K562 (cell line): ENCODE data around the gene MCEE.
"Not testable (repeated sequence)": the region's sequence is repeated elsewhere in the genome, so short reads cannot be mapped to it uniquely, and the experiment has no call there.

Experiments
- ATF3 ChIP-seq, 2 experiments: fragments of 450-650 bp in 1 of 2; sonication (generic) in 1 of 2; formaldehyde crosslinking in 1 of 2; IDR thresholded peaks in 1 of 2; conservative IDR thresholded peaks in 1 of 2; 2 replicates each; pipeline versions ENCODE4 v1.6.1 to v1.8.1; 2016 to 2023; ENCODE audit warnings: mild to moderate bottlenecking in 2 of 2, moderate library complexity in 2 of 2, inconsistent platforms in 1 of 2, missing genetic modification reagents in 1 of 2
- CREB1 ChIP-seq, 2 experiments: sonication (generic) in 1 of 2; formaldehyde crosslinking in 1 of 2; IDR thresholded peaks; 2 replicates each; pipeline versions ENCODE4 v1.6.1 to v1.8.0; 2012 to 2022; ENCODE audit warnings: inconsistent platforms in 1 of 2, mild to moderate bottlenecking in 1 of 2, missing genetic modification reagents in 1 of 2, moderate library complexity in 1 of 2
- CTCF ChIP-seq, 3 experiments: IDR thresholded peaks in 2 of 3; conservative IDR thresholded peaks in 1 of 3; 2 replicates each; pipeline ENCODE4 v1.5.1; 2011 to 2012; ENCODE audit warnings: low read length in 3 of 3, mild to moderate bottlenecking in 3 of 3, control low read depth in 2 of 3, improper control_type of control experiment in 1 of 3, inconsistent platforms in 1 of 3, low read depth in 1 of 3, mixed read lengths in 1 of 3, moderate library complexity in 1 of 3; ENCODE audit not compliant: insufficient read depth in 2 of 3
- GMEB1 ChIP-seq: fragments of 250-450 bp; sonication (Bioruptor Pico); IDR thresholded peaks from 2 replicates; pipeline ENCODE4 v1.4.0; 2020; ENCODE audit warnings: mild to moderate bottlenecking
- HMGXB4 ChIP-seq: sonication (generic); formaldehyde crosslinking; IDR thresholded peaks from 2 replicates; pipeline ENCODE4 v1.8.1; 2023; ENCODE audit warnings: mild to moderate bottlenecking, missing genetic modification reagents
- ZFP91 ChIP-seq: sonication (generic); formaldehyde crosslinking; IDR thresholded peaks from 2 replicates; pipeline ENCODE4 v1.8.0; 2022; ENCODE audit warnings: mild to moderate bottlenecking, missing genetic modification reagents
- ZNF274 ChIP-seq: IDR thresholded peaks from 2 replicates; pipeline ENCODE4 v1.6.1; 2011; ENCODE audit warnings: low read depth, mild to moderate bottlenecking, low read length, moderate library complexity, borderline replicate concordance

GRCh38 chr2:71091808-71092207 lies 38.2 kb downstream of the MCEE start:
- not testable (repeated sequence) for TF ChIP-seq HMGXB4; GMEB1 (CRISPR knock-in tag); CREB1 (IDR thresholded peaks at IDR 0.05); CREB1 (CRISPR knock-in tag; IDR thresholded peaks at IDR 0.05); ZFP91; ATF3 (IDR thresholded peaks at IDR 0.05); ATF3 (CRISPR knock-in tag; conservative IDR thresholded peaks at IDR 0.05); CTCF (IDR thresholded peaks at IDR 0.05 in 2 of 3, conservative IDR thresholded peaks at IDR 0.05 in 1 of 3; ENCODE audit: insufficient read depth in 2 of 3, low read depth in 1 of 3, low read length in 3 of 3); ZNF274
